Neural cell (in vitro differentiated cells): ENCODE data around the gene SETMAR. TPM values are rescaled to one million over a fixed set of nuclear protein-coding genes. Genes with fewer than 3 reads are reported as not detected.

Experiments used
- H2AFZ ChIP-seq: fragments of 200-600, 300-800 bp; sonication (generic), shearing (Covaris generic); 2 replicates; pipeline ENCODE4 v1.6.0; 2014; ENCODE audit warnings: low read depth, mild to moderate bottlenecking, antibody characterized with exemption, low read length, moderate library complexity
- H3F3A ChIP-seq: fragments of 200-600 bp; shearing (Covaris generic); 2 replicates; pipeline ENCODE4 v1.6.1; 2016; ENCODE audit warnings: mild to moderate bottlenecking, moderate library complexity, mixed read lengths, antibody characterized with exemption, low read length; ENCODE audit not compliant: insufficient read depth, poor library complexity, severe bottlenecking
- H3K27ac ChIP-seq: fragments of 200-600, 300-800 bp; sonication (generic), shearing (Covaris generic); 2 replicates; pipeline ENCODE4 v1.5.1; 2014; ENCODE audit warnings: mild to moderate bottlenecking, low read length, moderate library complexity
- H3K27me3 ChIP-seq: fragments of 300-800, 200-600 bp; sonication (generic), shearing (Covaris generic); 2 replicates; pipeline ENCODE4 v1.6.0; 2014; ENCODE audit warnings: mild to moderate bottlenecking, low read depth, low read length, moderate library complexity; ENCODE audit not compliant: insufficient read depth
- H3K36me3 ChIP-seq: fragments of 300-800, 200-600 bp; sonication (generic), shearing (Covaris generic); 2 replicates; pipeline ENCODE4 v1.5.1; 2014; ENCODE audit warnings: mild to moderate bottlenecking, antibody characterized with exemption, low read length, moderate library complexity; ENCODE audit not compliant: insufficient read depth
- H3K4me2 ChIP-seq: fragments of 300-800, 200-600 bp; sonication (generic), shearing (Covaris generic); 2 replicates; pipeline ENCODE4 v1.6.0; 2014; ENCODE audit warnings: mild to moderate bottlenecking, low read length
- H3K4me3 ChIP-seq: fragments of 300-800, 200-600 bp; sonication (generic), shearing (Covaris generic); 2 replicates; pipeline ENCODE4 v1.5.1; 2014; ENCODE audit warnings: mild to moderate bottlenecking, low read length, moderate library complexity
- H3K79me2 ChIP-seq: fragments of 200-600 bp; shearing (Covaris generic); replicated peaks from 2 replicates; pipeline ENCODE4 v1.6.0; 2014; ENCODE audit warnings: mild to moderate bottlenecking, low read length, moderate library complexity; ENCODE audit not compliant: insufficient read depth
- H3K9ac ChIP-seq: fragments of 300-800, 200-600 bp; sonication (generic), shearing (Covaris generic); 2 replicates; pipeline ENCODE4 v1.6.1; 2016; ENCODE audit warnings: mild to moderate bottlenecking, low read length, mixed read lengths
- H3K9me2 ChIP-seq: fragments of 200-600 bp; shearing (Covaris generic); 2 replicates; pipeline ENCODE4 v1.6.1; 2016; ENCODE audit warnings: mild to moderate bottlenecking, low read length, mixed read lengths; ENCODE audit not compliant: insufficient read depth
- H3K9me3 ChIP-seq: fragments of 200-600, 300-800 bp; sonication (generic), shearing (Covaris generic); 2 replicates; pipeline ENCODE4 v1.6.1; 2016; ENCODE audit warnings: mild to moderate bottlenecking, mixed run types, low read length, moderate library complexity, mixed read lengths
- H4K20me1 ChIP-seq: fragments of 200-600 bp; shearing (Covaris generic); 2 replicates; pipeline ENCODE4 v1.6.1; 2016; ENCODE audit warnings: mild to moderate bottlenecking, mixed run types; ENCODE audit not compliant: insufficient read depth
- EP300 ChIP-seq: fragments of 450-650 bp; conservative IDR thresholded peaks from 2 replicates; pipeline ENCODE4 v1.6.1; 2014; ENCODE audit warnings: antibody characterized with exemption, mild to moderate bottlenecking, moderate library complexity; ENCODE audit not compliant: poor library complexity, severe bottlenecking
- EZH2 ChIP-seq: fragments of 200-600, 300-800 bp; shearing (Covaris generic), sonication (generic); IDR thresholded peaks from 2 replicates; pipeline ENCODE4 v1.6.1; 2014; ENCODE audit warnings: antibody characterized with exemption, low read length, borderline replicate concordance, mild to moderate bottlenecking; ENCODE audit not compliant: insufficient read depth, poor library complexity, severe bottlenecking
- MXI1 ChIP-seq: fragments of 450-650 bp; conservative IDR thresholded peaks from 2 replicates; pipeline ENCODE4 v1.6.1; 2014; ENCODE audit warnings: antibody characterized with exemption, mild to moderate bottlenecking; ENCODE audit not compliant: poor library complexity, severe bottlenecking
- POLR2AphosphoS5 ChIP-seq: IDR thresholded peaks from 2 replicates; pipeline ENCODE4 v1.6.1; 2012
- RAD21 ChIP-seq: fragments of 450-650 bp; conservative IDR thresholded peaks from 2 replicates; pipeline ENCODE4 v1.6.1; 2014; ENCODE audit warnings: antibody characterized with exemption, mild to moderate bottlenecking, moderate library complexity
- SMC3 ChIP-seq: fragments of 450-650 bp; conservative IDR thresholded peaks from 2 replicates; pipeline ENCODE4 v1.6.1; 2014; ENCODE audit warnings: antibody characterized with exemption, mild to moderate bottlenecking, moderate library complexity; ENCODE audit not compliant: poor library complexity
- TAF1 ChIP-seq: IDR thresholded peaks from 2 replicates; pipeline ENCODE4 v1.6.1; 2012; ENCODE audit warnings: low read depth
- polyA plus RNA-seq: library from polyadenylated mRNA; depleted of rRNA; stranded (reverse); fragments of >200 nt; gene quantifications from 2 replicates; pipeline ENCODE4 v1.2.3, GENCODE V29; 2014
- TF ChIP-seq, protein P1 (sequence below): fragments of 450-650 bp; IDR thresholded peaks from 2 replicates; pipeline ENCODE4 v1.5.1; 2014; ENCODE audit warnings: antibody characterized with exemption, mild to moderate bottlenecking, moderate library complexity; ENCODE audit not compliant: poor library complexity, severe bottlenecking
- TF ChIP-seq, protein P2 (sequence below): IDR thresholded peaks from 2 replicates; pipeline ENCODE4 v1.6.1; 2012; ENCODE audit warnings: borderline replicate concordance

The SETMAR gene
- polyA plus RNA-seq, 1 donor from 2014 or later, result 41.3 TPM

DNA sequence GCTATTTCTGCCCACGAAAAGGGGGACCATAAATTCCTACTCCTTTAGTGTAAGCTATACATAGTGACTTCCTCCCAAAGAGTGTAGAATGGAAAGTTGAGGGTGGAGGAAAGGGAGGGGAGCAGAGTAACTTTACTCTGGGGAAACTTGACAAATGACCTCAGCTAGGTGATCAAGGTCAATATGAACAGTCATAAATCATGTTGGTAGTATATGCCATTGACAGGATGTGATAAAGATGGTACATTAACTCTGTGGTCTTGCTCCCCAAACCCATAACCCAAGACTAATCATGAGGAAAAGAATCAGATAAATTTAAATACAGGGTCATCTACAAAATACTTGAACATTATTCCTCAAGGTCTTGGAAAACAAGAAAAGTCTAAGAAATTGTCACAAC lies 18.6 kb downstream of the SETMAR start:
- H3K4me2 ChIP-seq, result no peak overlapping the region
- H3K9ac ChIP-seq, result no peak overlapping the region
- peaks cover 8% of the 10 kb centered on the region for H3K36me3 ChIP-seq
- no peak overlapping the region for H3K27ac ChIP-seq
- no peak overlapping the region for H2AFZ ChIP-seq
- TF ChIP-seq POLR2AphosphoS5 (no peak), SMC3 (no peak), MXI1 (no peak), EP300 (no peak), EZH2 (no peak), TAF1 (no peak), RAD21 (no peak)
- TF ChIP-seq, protein P1, sequence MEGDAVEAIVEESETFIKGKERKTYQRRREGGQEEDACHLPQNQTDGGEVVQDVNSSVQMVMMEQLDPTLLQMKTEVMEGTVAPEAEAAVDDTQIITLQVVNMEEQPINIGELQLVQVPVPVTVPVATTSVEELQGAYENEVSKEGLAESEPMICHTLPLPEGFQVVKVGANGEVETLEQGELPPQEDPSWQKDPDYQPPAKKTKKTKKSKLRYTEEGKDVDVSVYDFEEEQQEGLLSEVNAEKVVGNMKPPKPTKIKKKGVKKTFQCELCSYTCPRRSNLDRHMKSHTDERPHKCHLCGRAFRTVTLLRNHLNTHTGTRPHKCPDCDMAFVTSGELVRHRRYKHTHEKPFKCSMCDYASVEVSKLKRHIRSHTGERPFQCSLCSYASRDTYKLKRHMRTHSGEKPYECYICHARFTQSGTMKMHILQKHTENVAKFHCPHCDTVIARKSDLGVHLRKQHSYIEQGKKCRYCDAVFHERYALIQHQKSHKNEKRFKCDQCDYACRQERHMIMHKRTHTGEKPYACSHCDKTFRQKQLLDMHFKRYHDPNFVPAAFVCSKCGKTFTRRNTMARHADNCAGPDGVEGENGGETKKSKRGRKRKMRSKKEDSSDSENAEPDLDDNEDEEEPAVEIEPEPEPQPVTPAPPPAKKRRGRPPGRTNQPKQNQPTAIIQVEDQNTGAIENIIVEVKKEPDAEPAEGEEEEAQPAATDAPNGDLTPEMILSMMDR, result no peak
- TF ChIP-seq, protein P2, sequence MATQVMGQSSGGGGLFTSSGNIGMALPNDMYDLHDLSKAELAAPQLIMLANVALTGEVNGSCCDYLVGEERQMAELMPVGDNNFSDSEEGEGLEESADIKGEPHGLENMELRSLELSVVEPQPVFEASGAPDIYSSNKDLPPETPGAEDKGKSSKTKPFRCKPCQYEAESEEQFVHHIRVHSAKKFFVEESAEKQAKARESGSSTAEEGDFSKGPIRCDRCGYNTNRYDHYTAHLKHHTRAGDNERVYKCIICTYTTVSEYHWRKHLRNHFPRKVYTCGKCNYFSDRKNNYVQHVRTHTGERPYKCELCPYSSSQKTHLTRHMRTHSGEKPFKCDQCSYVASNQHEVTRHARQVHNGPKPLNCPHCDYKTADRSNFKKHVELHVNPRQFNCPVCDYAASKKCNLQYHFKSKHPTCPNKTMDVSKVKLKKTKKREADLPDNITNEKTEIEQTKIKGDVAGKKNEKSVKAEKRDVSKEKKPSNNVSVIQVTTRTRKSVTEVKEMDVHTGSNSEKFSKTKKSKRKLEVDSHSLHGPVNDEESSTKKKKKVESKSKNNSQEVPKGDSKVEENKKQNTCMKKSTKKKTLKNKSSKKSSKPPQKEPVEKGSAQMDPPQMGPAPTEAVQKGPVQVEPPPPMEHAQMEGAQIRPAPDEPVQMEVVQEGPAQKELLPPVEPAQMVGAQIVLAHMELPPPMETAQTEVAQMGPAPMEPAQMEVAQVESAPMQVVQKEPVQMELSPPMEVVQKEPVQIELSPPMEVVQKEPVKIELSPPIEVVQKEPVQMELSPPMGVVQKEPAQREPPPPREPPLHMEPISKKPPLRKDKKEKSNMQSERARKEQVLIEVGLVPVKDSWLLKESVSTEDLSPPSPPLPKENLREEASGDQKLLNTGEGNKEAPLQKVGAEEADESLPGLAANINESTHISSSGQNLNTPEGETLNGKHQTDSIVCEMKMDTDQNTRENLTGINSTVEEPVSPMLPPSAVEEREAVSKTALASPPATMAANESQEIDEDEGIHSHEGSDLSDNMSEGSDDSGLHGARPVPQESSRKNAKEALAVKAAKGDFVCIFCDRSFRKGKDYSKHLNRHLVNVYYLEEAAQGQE, result no peak
- H3K79me2 ChIP-seq, result no peaks in the 10 kb centered on the region
- H3K27me3 ChIP-seq, result no peaks in the 10 kb centered on the region
- H3F3A ChIP-seq, result no peaks in the 10 kb centered on the region
- H4K20me1 ChIP-seq, result no peaks in the 10 kb centered on the region
- H3K9me3 ChIP-seq, result peaks cover 1% of the 10 kb centered on the region
- H3K4me3 ChIP-seq, result no peak overlapping the region
- no peaks in the 10 kb centered on the region for H3K9me2 ChIP-seq

DNA sequence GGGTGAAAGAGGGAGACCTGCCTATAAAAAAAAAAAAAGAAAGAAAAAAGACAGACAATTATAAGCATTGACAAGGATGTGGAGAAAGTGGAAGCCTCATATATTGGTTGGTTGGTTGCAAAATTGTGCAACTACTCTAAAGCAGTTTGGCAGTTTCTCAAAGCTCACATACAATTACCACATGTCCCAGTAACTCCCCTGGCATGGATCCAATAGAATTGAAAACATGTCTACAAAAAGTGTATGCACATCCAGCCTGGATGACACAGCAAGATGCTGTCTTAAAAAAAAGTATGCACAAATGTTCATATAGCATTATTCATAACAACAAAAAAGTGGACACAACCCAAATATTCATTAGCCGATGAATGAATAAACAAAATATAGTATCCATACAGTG lies 19.5 kb downstream of the SETMAR start:
- Histone ChIP-seq H4K20me1 (no peaks in the 10 kb centered on the region), H3F3A (no peaks in the 10 kb centered on the region), H2AFZ (no peak overlapping the region), H3K36me3 (peaks cover 3% of the 10 kb centered on the region), H3K27me3 (no peaks in the 10 kb centered on the region), H3K9me2 (no peaks in the 10 kb centered on the region), H3K79me2 (no peaks in the 10 kb centered on the region), H3K27ac (no peak overlapping the region), H3K4me3 (no peak overlapping the region), H3K4me2 (no peak overlapping the region), H3K9me3 (no peaks in the 10 kb centered on the region), H3K9ac (no peak overlapping the region)
- TF ChIP-seq EZH2 (no peak), RAD21 (no peak), TAF1 (no peak), POLR2AphosphoS5 (no peak), MXI1 (no peak), EP300 (no peak), SMC3 (no peak)
- TF ChIP-seq, protein P2, result no peak
- TF ChIP-seq, protein P1, result no peak
